Fibroblast of skin of right quadriceps (primary cell): Measurements from ENCODE around the gene MAP1LC3C.
"Not testable (repeated sequence)": the region's sequence is repeated elsewhere in the genome, so short reads cannot be mapped to it uniquely, and the experiment has no call there.

Experiments
- DNase-seq: peaks from one replicate; pipeline ENCODE4 v3.0.0-alpha.2; 2013

MAP1LC3C gene

GRCh38 chr1:241990040-241990439 is 8.9 kb downstream of the MAP1LC3C start:
- DNase-seq = peak; percentile 86

DNA sequence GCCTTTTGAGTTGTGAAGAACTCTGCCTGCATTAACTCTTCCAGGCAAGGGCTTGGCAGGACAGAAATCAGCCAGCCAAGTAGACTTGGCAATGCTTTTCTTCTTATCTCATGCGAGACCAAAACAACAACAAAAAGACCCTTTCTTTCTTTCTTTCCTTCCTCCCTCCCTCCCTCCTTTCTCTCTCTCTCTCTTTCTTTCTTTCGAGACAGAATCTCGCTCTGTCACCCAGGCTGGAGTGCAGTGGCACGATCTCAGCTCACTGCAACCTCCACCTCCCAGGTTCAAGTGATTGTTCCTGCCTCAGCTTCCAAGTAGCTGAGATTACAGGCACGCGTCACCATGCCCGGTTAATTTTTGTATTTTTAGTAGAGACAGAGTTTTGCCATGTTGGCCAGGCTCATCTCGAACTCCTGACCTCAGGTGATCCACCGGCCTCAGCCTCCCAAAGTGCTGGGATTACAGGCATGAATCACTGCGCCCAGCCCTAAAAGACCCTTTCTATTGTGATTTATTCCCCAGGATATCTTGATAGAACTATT is 10.4 kb downstream of the MAP1LC3C start:
- not testable (repeated sequence) for DNase-seq

DNA sequence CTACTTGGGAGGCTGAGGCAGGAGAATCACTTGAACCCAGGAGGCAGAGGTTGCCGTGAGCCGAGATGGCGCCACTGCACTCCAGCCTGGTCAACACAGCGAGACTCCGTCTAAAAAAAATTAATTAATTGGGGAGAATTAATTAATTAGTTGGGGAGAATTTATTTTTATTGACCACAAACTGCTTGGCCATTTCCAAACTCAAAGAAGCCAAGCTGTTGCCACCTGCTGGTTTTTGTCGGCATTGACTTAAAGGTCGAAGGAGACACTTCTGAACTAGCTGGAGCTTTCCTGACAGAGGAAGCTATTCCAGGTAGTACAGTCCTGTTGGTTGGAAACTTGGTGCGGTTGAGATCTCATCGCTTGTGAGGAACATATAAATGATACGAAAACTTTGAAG is 13.1 kb downstream of the MAP1LC3C start:
- DNase-seq = peak; percentile 50

DNA sequence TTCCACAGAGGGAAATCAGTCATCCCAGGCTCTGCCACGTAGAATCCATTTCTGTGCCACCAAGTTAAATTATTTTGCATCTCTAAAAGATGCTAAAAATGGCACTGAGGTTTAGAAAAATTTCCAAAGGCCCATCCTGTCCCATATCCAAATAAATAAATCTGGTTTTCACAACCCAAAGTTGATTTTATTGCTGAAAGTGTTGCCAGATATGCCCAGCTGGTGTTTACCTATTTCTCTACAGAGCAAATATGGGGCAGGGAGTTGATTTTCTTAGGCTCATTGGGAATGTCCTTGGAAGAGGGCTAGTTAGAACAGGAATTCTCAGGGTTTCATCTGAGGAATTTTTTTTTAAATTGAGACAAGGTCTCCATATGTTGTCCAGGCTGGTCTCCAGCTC is 19.0 kb downstream of the MAP1LC3C start:
- no peak for DNase-seq

DNA sequence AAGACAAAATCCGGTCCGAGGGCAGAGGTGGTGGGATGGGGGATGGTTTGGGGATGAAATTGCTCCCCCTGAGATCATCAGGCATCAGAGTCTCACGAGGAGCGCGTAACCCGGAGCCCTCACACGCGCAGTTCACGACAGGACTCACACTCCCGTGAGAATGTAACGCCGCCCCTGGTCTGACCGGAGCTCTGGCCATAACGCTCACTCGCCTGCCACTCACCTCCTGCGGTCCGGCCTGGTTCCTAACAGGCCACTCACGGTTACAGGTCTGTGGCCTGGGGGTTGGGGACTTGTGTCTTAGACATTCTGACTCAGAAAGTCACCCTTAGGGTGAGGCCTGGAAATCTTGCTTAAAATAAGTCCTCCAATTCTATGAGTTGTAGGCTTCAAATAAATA is 19.8 kb downstream of the MAP1LC3C start:
- DNase-seq = no peak

GRCh38 chr1:241976229-241976628 is 22.7 kb downstream of the MAP1LC3C start:
- DNase-seq = no peak

DNA sequence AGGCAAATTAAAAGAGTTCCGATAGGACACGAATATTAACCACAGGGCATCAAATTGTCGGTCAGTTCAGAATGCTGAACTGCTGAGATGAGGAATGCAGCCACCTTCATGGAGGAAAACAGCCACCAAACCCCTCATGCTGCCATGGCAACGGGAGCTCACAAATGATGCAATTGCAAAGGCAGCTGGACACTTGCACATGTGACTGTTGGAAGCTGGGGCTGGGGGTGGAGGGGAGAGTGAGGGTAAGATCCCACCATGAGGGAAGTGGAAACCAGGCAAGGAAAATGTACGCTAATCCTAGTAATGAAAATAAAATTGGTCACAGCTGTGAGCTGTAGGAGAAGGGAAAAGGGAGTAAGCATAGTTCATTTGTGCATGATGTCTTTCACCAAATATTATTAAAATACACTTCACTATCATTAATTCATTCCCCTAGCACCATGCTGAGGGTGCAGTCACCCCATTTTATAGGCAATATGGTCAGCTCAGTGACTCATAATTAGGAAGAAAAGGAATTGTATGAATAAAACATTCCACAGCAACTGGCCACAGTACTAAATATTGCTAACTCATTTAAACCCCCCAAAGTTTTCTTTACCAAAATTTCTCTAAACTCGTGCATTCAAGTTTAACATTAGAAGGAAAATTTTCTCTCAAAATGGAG is 26.1 kb downstream of the MAP1LC3C start:
- peak; percentile 78 for DNase-seq

GRCh38 chr1:241968611-241969010 is 30.3 kb downstream of the MAP1LC3C start:
- DNase-seq = no peak

DNA sequence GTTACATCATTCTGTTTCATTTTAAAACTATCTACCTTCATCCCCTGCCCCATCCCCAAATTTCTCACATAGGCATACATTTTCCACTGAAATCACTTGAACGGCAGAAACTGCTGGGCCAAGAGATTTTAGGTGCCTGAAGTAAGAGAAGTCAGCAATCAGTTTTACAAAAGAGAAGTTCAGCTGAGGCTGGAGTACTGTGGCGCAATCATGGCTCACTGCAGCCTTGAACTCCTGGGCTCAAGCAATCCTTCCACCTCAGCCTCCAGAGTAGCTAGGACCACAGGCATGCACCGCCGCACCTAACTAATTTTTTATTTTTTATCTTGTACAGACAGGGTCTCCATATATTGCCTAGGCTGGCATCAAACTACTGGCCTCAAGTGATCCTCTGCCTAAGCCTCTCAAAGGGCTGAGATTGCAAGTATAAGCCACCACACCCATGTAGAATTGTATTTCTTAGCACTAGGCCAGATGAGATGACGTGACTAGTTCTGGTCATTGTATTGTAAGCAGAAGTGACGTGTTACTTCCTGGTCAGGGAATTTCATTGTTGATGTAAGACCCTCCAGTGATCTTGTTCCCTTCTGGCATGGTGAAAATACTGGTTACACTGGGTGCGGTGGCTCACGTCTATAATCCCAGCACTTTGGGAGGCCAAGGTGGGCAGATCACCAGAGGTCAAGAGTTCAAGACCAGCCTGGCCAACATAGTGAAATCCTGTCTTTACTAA is 34.2 kb downstream of the MAP1LC3C start:
- no peak for DNase-seq

DNA sequence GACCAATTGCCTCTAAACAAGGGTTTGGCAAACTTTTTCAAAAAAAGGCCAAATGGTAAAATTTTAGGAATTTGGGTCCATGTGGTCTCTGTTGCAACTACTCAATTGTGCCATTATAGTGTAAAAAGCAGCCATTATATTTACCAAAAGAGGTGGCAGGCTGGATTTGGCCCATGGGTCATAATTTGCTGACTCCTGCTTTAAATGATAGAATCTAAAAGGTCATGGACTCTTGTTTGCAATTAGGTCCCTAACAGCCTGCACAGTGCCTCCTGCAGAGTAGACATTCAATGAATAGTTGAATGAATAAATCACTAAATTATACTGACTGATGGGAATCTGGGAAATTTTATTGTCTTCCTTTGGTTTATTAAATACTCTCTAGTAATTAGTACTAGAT is 35.2 kb downstream of the MAP1LC3C start:
- no peak for DNase-seq

- no peak for DNase-seq
Observed at GRCh38 chr1:241962153-241962552, 36.7 kb downstream of the MAP1LC3C start.

GRCh38 chr1:241957692-241958494 is 41.0 kb downstream of the MAP1LC3C start, which contains the start of gene BECN2:
Gene BECN2, plus strand, starts transcription at chr1:241957767. Its CDS starts 0 bp downstream, at chr1:241957767.
- DNase-seq = no peak

GRCh38 chr1:241950390-241950789 is 48.5 kb downstream of the MAP1LC3C start:
- peak; percentile 94 for DNase-seq

DNA sequence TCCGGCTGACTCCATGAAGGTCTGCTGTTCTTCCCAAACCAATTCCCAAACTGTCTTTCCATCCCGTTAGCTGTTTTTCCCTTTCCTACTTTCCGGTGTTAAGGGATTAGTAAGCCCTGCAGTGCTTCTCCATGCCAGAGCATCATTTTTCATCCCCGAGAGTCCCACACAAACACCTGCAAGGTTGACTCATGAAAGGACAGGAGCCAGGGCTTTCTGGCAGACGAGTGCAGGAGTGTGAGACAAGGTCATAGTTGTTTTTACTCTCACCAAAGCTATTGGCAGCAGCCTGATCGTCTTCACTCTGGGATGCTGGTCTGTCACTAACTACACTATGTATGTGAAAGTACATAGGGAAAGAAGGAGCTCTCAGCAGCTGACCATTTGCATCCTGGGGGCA is 51.5 kb downstream of the MAP1LC3C start:
- peak; percentile 11 for DNase-seq
